Activated CD8-positive, alpha-beta T cell treated with anti-CD3 and anti-CD28 coated beads for 36 hours (primary cell): ENCODE results near the gene NRF1. TPM values are rescaled to one million over a fixed set of nuclear protein-coding genes. Genes with fewer than 3 reads are reported as not detected.

Experiments
- ATAC-seq: fragments of 200-7000 bp; cut with Tn5 transposase; one replicate; pipeline ENCODE4 v1.10.0; 2021; ENCODE audit warnings: mild to moderate bottlenecking, moderate library complexity
- CTCF ChIA-PET: fragments of 350-600 bp; sonication (Branson Sonifier 250); formaldehyde crosslinking; loops from one replicate; lab custom pipeline; 2021; ENCODE audit warnings: antibody characterized with exemption; lab: Charles Lee
- POLR2A ChIA-PET: fragments of 350-600 bp; sonication (Branson Sonifier 250); formaldehyde crosslinking; loops from one replicate; lab custom pipeline; 2021; ENCODE audit warnings: antibody characterized with exemption; lab: Charles Lee
- DNase-seq: peaks from one replicate; pipeline ENCODE4 v3.0.0-alpha.2; 2020
- H3K27ac Mint-ChIP-seq: one replicate; pipeline ENCODE4 v1.8.0; 2021; ENCODE audit warnings: mild to moderate bottlenecking, mixed read lengths
- H3K27me3 Mint-ChIP-seq: one replicate; pipeline ENCODE4 v1.8.0; 2021; ENCODE audit warnings: mixed read lengths
- H3K36me3 Mint-ChIP-seq: one replicate; pipeline ENCODE4 v1.8.0; 2021; ENCODE audit warnings: low read depth, mixed read lengths
- H3K4me1 Mint-ChIP-seq: one replicate; pipeline ENCODE4 v1.8.0; 2021; ENCODE audit warnings: low read depth, mixed read lengths
- H3K4me3 Mint-ChIP-seq: one replicate; pipeline ENCODE4 v1.8.0; 2021; ENCODE audit warnings: mild to moderate bottlenecking, moderate library complexity, mixed read lengths
- H3K9me3 Mint-ChIP-seq: one replicate; pipeline ENCODE4 v1.8.0; 2021; ENCODE audit warnings: mixed read lengths
- intact Hi-C: fragments of 100-400 bp; cut with micrococcal nuclease; formaldehyde crosslinking; loops from one replicate; pipeline ENCODE4 v1.10.0; 2022
- total RNA-seq, 2 experiments: library from RNA; stranded (reverse); gene quantifications; one replicate each; pipeline ENCODE4 v1.2.3, GENCODE V29; 2021
- TF ChIP-seq, protein P1 (sequence below): fragments of 200-600 bp; IDR thresholded peaks from one replicate; pipeline ENCODE4 v1.8.0; 2022; ENCODE audit warnings: antibody characterized with exemption, mild to moderate bottlenecking

NRF1 gene
- total RNA-seq, 2 experiments from 2014 or later: 23.3 to 23.9 TPM

DNA sequence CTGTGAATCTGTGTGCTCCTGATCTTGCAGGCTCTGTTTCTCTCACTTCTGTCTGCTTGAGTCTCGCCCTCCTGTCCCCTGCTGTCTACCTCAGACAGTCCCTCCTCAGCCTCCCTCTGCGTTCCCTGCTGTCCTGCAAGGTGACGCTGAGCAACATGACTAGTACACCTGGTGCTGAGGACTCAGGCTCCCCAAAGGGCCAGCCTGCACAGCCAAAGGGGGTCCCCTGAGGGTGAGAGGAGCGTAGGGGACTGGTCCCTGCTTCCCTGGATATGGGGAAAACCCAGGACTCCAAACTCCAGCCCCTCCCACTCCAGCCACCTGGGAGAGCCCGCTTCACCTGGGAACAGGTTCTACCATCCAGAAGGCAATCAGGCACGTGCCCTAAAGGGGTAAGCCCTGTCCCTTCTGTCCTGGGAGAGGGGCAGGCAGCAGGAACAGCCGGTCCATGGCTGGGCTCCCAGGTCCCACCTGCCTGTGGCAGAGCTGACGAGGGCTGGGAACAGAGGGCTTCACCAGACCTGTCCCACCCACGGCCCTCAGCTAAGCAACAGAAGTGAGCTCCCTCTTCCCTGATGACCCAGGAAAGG, 184.8 kb downstream of the NRF1 start:
- DNase-seq (no peak), ATAC-seq (no peak)
- ChIA-PET POLR2A (interaction anchor here (0.6 kb wide), 1 partner anchor 151 kb away, joined by 3 read pairs; no protein-coding TSS in a partner anchor), CTCF (no interaction called here)
- Mint-ChIP-seq H3K36me3 (no peaks in the 10 kb centered on the region), H3K27me3 (peaks cover under 1% of the 10 kb centered on the region), H3K27ac (no peak overlapping the region), H3K4me3 (no peak overlapping the region), H3K9me3 (no peaks in the 10 kb centered on the region), H3K4me1 (no peaks in the 10 kb centered on the region)
- intact Hi-C loops: no loop called here
- TF ChIP-seq, protein P1, sequence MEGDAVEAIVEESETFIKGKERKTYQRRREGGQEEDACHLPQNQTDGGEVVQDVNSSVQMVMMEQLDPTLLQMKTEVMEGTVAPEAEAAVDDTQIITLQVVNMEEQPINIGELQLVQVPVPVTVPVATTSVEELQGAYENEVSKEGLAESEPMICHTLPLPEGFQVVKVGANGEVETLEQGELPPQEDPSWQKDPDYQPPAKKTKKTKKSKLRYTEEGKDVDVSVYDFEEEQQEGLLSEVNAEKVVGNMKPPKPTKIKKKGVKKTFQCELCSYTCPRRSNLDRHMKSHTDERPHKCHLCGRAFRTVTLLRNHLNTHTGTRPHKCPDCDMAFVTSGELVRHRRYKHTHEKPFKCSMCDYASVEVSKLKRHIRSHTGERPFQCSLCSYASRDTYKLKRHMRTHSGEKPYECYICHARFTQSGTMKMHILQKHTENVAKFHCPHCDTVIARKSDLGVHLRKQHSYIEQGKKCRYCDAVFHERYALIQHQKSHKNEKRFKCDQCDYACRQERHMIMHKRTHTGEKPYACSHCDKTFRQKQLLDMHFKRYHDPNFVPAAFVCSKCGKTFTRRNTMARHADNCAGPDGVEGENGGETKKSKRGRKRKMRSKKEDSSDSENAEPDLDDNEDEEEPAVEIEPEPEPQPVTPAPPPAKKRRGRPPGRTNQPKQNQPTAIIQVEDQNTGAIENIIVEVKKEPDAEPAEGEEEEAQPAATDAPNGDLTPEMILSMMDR: no peak

DNA sequence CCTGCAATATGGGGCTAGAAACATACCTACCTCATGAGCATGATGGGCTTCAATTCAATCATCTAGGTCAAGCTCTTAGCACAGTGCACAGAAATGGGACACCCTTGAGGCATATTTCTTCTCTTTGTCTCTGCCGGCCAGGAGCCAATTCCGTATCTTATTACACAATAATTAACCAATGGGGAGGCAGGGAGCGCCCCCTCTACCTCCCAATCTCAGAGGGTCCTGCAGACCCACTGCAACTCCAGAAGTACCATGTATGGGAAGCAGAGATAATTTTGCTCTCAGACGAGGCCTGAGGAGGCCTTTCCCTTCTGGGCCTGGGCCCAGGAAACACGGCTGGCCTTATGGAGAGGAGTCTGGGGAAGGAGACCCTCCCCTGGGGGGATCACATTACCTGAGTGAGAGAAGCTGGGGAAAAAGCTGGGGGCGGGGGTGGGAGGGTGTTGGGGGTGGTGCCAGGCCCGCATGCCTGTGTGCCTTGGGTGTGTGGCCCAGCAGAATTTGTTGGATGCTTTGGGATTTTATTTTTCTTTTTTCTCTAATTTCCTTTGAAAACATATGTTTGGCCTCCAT, 185.8 kb downstream of the NRF1 start:
- intact Hi-C loops: no loop called here
- DNase-seq: no peak
- ChIA-PET POLR2A (no interaction called here), CTCF (no interaction called here)
- TF ChIP-seq, protein P1: no peak
- Mint-ChIP-seq H3K27me3 (no peaks in the 10 kb centered on the region), H3K4me1 (no peaks in the 10 kb centered on the region), H3K9me3 (no peaks in the 10 kb centered on the region), H3K4me3 (no peak overlapping the region), H3K36me3 (no peaks in the 10 kb centered on the region), H3K27ac (no peak overlapping the region)
- ATAC-seq: no peak

DNA sequence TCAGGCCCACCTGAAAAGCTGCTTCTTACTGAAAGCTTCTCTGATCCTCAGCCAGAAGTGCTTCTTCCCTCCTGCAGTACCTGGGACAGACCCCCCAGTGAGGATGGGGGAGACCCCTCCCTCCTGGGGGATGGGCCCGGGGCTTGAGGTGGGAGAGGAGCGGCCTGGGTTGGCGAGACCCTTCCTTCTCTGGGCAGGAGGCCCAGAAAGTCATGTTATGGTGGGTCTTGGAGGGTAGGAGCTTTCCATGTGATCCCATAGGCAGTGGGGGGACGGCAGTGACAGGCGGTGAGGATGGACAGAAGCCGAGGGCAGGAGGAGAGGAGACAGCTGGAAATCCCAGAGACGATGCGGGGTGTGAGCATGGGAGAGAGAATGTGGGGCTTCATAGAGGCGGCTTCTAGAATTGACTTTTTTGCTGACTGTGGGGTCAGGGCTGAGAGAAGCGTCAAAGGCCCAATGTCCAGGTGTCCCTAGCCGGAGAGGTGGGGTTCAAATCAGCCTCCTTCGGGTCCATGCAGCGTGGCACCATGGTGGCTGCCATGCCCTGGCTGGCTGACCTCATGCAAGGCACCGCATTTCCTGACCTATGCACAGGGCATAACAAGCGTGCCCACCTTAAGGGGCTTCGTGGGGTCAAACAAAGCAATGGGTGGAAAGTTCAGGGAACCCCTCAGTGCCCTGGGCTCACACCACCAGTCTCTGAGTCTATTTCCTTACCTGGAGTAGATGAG, 187.3 kb downstream of the NRF1 start:
- CTCF ChIA-PET: interaction anchor here (0.9 kb wide), 1 partner anchor 40 kb away, joined by 3 read pairs; no protein-coding TSS in a partner anchor
- H3K27me3 Mint-ChIP-seq: no peaks in the 10 kb centered on the region
- intact Hi-C loops: no loop called here

DNA sequence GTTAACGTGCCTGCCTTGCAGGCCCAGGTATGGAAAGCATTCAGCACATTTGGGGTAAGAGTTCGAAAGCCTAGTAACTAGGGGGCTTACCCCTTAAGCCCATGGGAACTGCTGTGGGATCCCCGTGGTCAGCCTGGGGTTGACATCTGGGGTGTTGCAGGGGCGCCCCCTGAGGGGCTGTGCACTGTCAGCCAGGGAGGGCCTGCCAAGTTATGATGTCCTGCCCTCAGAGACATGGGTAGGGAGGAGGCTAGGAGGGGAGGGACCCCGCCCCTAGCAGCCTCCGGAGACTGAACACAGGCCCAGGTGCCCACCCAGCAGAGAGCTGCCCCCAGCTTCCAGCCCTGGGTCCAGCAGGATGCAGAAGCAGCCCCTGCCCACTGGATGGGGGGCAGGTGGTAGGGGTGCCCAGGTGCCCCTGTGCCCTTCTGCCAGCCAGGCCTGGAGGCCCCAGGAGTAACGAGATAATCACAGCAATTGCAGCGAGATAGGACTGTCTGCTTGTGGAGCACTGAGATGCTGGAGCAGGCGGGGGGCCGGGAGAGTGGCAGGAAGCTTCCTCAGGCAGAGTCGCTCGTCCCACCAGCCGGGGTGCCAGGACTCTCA, 187.9 kb downstream of the NRF1 start:
- no peak for DNase-seq
- TF ChIP-seq, protein P1: no peak
- CTCF ChIA-PET: no interaction called here
- H3K4me3 Mint-ChIP-seq: no peak overlapping the region
- H3K36me3 Mint-ChIP-seq: no peaks in the 10 kb centered on the region
- no peak overlapping the region for H3K27ac Mint-ChIP-seq
- POLR2A ChIA-PET: no interaction called here
- no peaks in the 10 kb centered on the region for H3K4me1 Mint-ChIP-seq
- H3K9me3 Mint-ChIP-seq: no peaks in the 10 kb centered on the region
- H3K27me3 Mint-ChIP-seq: no peaks in the 10 kb centered on the region
- no peak for ATAC-seq
- intact Hi-C loops: no loop called here

More for the DNA sequence above, 187.3 kb downstream of the NRF1 start:
- TF ChIP-seq, protein P1: no peak
- ATAC-seq (no peak), DNase-seq (no peak)
- POLR2A ChIA-PET: no interaction called here
- H3K27ac Mint-ChIP-seq: no peak overlapping the region
- no peak overlapping the region for H3K4me3 Mint-ChIP-seq
- no peaks in the 10 kb centered on the region for H3K4me1 Mint-ChIP-seq
- H3K36me3 Mint-ChIP-seq: no peaks in the 10 kb centered on the region
- H3K9me3 Mint-ChIP-seq: no peaks in the 10 kb centered on the region
